Fibroblast of the aortic adventitia (primary cell): Measurements from ENCODE around the gene ALG11. TPM values are rescaled to one million over a fixed set of nuclear protein-coding genes. Genes with fewer than 3 reads are reported as not detected.
"Not testable (repeated sequence)": the region's sequence is repeated elsewhere in the genome, so short reads cannot be mapped to it uniquely, and the experiment has no call there.

ENCODE experiments used
- DNase-seq: peaks from one replicate; pipeline ENCODE4 v3.0.0-alpha.2; 2010; ENCODE audit warnings: low read depth
- H3K4me3 ChIP-seq: 2 replicates; pipeline ENCODE4 v1.5.1; 2011; ENCODE audit warnings: low read depth, mild to moderate bottlenecking, control low read depth, low read length, moderate library complexity
- total RNA-seq: library from RNA; depleted of rRNA; stranded (reverse); fragments of >200 nt; gene quantifications from 2 replicates; pipeline ENCODE4 v1.2.3, GENCODE V29; 2012; ENCODE audit warnings: low replicate concordance
- TF ChIP-seq, protein P1 (sequence below): IDR thresholded peaks from 2 replicates; pipeline ENCODE4 v1.5.1; 2011; ENCODE audit warnings: mild to moderate bottlenecking, low read length, control low read depth, inconsistent platforms; ENCODE audit not compliant: insufficient read depth

Gene ALG11
- total RNA-seq, 1 donor: 36.3 TPM

DNA sequence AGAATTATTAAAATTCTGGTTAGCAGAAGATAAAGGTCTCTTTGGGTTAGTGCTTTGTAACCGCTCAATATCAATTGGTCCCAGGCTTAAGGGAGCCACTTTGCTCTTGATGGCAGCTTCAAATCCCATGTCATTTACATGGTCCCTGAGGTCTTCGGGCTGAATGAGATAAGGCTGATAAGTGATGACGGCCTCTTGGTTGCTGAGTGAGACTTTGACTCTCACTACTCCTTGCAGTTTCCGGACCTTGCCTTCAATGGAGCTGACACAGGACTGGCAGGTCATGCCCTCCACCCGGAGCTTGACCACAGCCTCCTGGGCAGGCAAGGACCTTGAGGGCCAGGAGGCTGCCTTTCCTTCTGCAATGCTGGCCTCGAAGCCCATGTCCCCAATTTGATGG lies 37.7 kb upstream of the ALG11 start:
- DNase-seq: no peak
- TF ChIP-seq, protein P1, sequence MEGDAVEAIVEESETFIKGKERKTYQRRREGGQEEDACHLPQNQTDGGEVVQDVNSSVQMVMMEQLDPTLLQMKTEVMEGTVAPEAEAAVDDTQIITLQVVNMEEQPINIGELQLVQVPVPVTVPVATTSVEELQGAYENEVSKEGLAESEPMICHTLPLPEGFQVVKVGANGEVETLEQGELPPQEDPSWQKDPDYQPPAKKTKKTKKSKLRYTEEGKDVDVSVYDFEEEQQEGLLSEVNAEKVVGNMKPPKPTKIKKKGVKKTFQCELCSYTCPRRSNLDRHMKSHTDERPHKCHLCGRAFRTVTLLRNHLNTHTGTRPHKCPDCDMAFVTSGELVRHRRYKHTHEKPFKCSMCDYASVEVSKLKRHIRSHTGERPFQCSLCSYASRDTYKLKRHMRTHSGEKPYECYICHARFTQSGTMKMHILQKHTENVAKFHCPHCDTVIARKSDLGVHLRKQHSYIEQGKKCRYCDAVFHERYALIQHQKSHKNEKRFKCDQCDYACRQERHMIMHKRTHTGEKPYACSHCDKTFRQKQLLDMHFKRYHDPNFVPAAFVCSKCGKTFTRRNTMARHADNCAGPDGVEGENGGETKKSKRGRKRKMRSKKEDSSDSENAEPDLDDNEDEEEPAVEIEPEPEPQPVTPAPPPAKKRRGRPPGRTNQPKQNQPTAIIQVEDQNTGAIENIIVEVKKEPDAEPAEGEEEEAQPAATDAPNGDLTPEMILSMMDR: no peak
- no peak overlapping the region for H3K4me3 ChIP-seq

DNA sequence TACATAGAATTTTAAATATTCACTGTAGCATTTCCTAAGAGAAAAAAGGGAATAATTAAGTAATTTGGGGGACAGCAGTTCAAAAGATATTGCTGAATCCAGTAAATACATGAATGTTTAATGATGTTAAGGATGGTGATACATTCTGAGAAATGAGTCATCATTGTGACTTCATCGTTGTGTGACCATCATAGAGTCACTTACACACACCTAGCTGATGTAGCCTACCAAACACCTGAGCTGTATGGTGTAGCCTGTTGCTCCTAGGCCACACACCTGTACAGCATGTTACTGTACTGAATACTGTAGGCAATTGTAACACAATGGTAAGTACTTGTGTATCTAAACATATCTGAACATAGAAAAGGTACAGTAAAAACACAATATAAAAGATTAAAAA lies 35.8 kb upstream of the ALG11 start:
- no peak overlapping the region for H3K4me3 ChIP-seq
- no peak for DNase-seq
- TF ChIP-seq, protein P1: no peak

DNA sequence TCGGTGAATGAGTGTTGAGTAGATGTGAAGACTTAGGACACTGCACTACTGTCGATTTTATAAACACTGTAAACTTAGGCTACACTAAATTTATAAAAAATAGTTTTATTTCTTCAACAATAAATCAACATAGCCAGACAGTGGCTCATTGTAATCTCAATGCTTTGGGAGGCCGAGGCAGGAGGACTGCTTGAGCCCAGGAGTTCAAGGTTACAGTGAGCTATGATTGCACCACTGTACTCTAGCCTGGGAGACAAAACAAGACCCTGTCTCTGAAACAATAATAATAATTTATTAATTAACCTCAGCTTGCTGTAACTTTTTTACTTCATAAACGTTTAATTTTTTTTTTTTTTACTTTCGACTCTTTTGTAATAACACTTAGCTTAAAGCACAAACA lies 35.3 kb upstream of the ALG11 start:
- TF ChIP-seq, protein P1: no peak
- no peak for DNase-seq
- no peak overlapping the region for H3K4me3 ChIP-seq

DNA sequence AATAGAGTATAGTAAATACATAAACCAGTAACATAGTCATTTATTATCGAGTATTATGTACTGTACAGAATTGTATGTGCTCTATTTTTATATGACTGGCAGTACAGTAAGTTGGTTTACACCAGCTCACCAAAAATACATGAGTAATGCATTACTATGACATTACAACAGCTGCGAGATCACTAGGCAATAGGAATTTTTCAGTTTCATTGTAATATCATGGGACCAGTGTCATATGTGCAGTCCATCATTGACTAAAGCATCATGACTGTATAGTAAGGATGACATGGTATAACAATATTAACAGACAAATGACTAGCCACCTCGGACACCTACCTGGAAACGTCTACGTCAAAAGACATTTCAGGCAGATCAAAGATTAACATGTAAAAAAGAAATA lies 34.6 kb upstream of the ALG11 start:
- TF ChIP-seq, protein P1: no peak
- DNase-seq: no peak
- H3K4me3 ChIP-seq: no peak overlapping the region

DNA sequence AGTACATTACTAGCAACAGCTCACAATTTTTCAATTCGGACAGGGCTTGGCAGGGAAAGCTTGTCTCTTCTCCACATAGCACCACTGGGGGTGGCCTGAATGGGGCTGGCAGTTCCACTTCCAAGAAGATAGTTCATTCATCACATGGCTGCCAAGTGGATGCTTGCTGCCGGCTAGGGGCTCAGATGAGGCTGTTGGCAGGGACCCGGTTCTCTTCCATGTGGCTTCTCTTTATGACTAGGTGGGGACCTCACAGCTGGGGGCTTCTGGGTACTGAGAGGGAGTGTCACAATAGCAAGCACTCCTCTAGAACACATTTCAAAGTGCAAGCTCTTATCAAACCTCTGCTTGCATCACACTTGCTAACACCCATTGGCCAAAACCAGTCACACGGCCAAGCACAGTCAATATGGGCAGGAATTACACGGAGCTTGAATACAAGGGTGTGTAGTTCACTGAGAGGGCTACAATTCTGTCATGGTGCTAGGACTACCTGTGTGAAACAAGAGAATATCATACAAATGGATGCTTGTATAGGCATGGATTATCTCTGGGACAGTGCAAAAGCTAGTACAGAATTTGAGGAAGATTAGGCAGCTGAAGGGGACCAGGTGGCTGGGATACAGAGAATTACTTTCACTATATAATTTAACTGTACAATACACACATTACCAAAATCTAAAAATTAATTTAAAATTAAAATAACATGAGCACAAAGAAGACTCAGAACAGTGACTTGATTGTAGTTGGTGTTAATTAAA lies 33.2 kb upstream of the ALG11 start:
- H3K4me3 ChIP-seq: no peak overlapping the region
- no peak for DNase-seq
- TF ChIP-seq, protein P1: no peak

DNA sequence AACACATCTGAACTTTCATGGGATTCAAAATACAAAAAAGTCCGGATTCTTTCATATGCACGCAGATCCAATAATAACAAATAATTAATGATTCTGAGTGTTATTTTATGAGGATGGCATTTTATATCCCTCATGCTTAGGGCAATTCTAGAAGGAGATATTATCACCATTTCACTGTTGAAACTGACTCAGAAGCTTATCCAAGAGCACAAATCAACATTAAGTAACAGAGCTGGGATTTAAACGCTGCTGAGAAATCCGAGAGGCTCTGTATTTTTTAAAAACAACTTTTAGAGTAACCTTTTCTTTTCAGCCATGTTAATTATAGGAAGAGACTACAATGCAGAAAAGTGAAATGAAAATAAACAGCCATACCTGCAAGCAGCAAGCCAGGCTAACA lies 31.3 kb upstream of the ALG11 start:
- TF ChIP-seq, protein P1: no peak
- DNase-seq: no peak
- no peak overlapping the region for H3K4me3 ChIP-seq

DNA sequence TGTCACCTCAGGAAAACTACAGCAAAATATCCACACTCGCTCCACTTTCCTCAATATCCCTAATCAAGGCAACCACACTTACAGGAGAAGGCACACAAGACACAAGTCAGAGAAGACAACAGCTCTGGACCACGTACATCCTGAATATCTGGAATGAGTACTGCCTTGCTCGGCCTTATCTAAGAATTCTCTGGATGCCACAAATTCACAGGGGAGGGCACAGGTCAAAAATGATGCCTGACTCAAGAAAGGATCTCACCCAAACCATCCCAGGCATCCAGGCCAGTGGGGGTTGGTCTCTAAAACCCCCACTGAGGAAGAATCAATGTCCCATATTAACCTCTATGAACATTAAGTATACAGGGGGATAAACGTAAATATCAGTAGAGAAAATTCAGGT lies 30.8 kb upstream of the ALG11 start:
- TF ChIP-seq, protein P1: no peak
- no peak overlapping the region for H3K4me3 ChIP-seq
- DNase-seq: no peak

DNA sequence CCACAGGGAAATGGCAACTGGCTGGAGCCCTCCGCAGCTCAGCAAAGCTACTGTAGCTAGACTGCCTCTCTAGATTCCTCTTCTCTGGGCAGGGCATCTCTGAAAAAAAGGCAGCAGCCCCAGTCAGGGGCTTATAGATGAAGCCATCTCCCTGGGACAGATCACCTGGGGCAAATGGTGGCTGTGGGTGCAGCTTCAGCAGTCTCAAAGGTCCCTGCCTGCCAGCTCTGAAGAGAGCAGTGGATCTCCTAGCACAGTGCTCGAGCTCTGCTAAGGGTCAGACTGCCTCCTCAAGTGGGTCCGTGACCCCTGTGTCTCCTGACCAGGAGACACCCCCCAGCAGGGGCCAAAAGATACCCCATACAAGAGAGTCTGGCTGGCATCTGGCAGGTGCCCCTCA lies 28.9 kb upstream of the ALG11 start:
- H3K4me3 ChIP-seq, DNase-seq: not testable (repeated sequence)

DNA sequence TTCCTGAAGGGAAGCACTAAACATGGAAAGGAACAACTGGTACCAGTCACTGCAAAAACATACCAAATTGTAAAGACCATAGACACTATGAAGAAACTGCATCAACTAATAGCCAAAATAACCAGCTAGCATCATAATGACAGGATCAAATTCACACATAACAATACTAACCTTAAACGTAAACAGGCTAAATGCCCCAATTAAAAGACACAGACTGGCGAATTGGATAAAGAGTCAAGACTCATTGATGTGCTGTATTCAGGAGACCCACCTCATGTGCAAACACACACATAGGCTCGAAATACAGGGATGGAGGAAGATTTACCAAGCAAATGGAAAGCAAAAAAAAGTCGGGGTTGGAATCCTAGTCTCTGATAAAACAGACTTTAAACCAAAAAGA lies 27.3 kb upstream of the ALG11 start:
- DNase-seq, H3K4me3 ChIP-seq: not testable (repeated sequence)
